H9 (cell line): Measurements from ENCODE around the gene CACFD1. TPM values are rescaled to one million over a fixed set of nuclear protein-coding genes. Genes with fewer than 3 reads are reported as not detected.

Experiments used
- DNase-seq: peaks from one replicate; pipeline ENCODE4 v3.0.0-alpha.2; 2017
- H2AFZ ChIP-seq: one replicate; pipeline ENCODE4 v1.6.1; 2013; ENCODE audit warnings: mild to moderate bottlenecking, low read length, control low read depth, moderate library complexity
- H2AK5ac ChIP-seq: 2 replicates; pipeline ENCODE4 v1.6.1; 2013; ENCODE audit warnings: low read length, control low read depth, mixed read lengths; ENCODE audit not compliant: insufficient read length
- H2BK120ac ChIP-seq: one replicate; pipeline ENCODE4 v1.6.1; 2013; ENCODE audit warnings: low read depth, mild to moderate bottlenecking, low read length, control low read depth, inconsistent platforms; ENCODE audit not compliant: poor library complexity, severe bottlenecking
- H2BK12ac ChIP-seq: 2 replicates; pipeline ENCODE4 v1.6.1; 2013; ENCODE audit warnings: low read length, control low read depth, mixed read lengths, low read depth; ENCODE audit not compliant: insufficient read length
- H2BK15ac ChIP-seq: 2 replicates; pipeline ENCODE4 v1.6.1; 2013; ENCODE audit warnings: low read depth, low read length, control low read depth
- H2BK20ac ChIP-seq: one replicate; pipeline ENCODE4 v1.6.1; 2013; ENCODE audit warnings: low read depth, mild to moderate bottlenecking, low read length, control low read depth, inconsistent platforms; ENCODE audit not compliant: poor library complexity, severe bottlenecking
- H2BK5ac ChIP-seq: 2 replicates; pipeline ENCODE4 v1.6.1; 2013; ENCODE audit warnings: low read length, control low read depth, mixed read lengths; ENCODE audit not compliant: insufficient read length
- H3K14ac ChIP-seq: 2 replicates; pipeline ENCODE4 v1.6.1; 2013; ENCODE audit warnings: low read length, control low read depth; ENCODE audit not compliant: insufficient read depth
- H3K18ac ChIP-seq: 2 replicates; pipeline ENCODE4 v1.6.1; 2013; ENCODE audit warnings: low read depth, mild to moderate bottlenecking, mixed read lengths, low read length, control low read depth; ENCODE audit not compliant: insufficient read length
- H3K23ac ChIP-seq: 2 replicates; pipeline ENCODE4 v1.6.1; 2013; ENCODE audit warnings: low read length, control low read depth, mixed read lengths, low read depth; ENCODE audit not compliant: insufficient read length
- H3K23me2 ChIP-seq: 2 replicates; pipeline ENCODE4 v1.6.1; 2013; ENCODE audit warnings: low read depth, mild to moderate bottlenecking, mixed read lengths, low read length, control low read depth; ENCODE audit not compliant: insufficient read length, poor library complexity, severe bottlenecking
- H3K27ac ChIP-seq: 2 replicates; pipeline ENCODE4 v1.5.1; 2013; ENCODE audit warnings: low read length, control low read depth, mixed read lengths, low read depth; ENCODE audit not compliant: insufficient read length
- H3K27me3 ChIP-seq: 2 replicates; pipeline ENCODE4 v1.6.1; 2013; ENCODE audit warnings: low read length, control low read depth, inconsistent platforms; ENCODE audit not compliant: insufficient read depth
- H3K4ac ChIP-seq: 2 replicates; pipeline ENCODE4 v1.6.1; 2013; ENCODE audit warnings: low read depth, mild to moderate bottlenecking, control low read depth, inconsistent platforms, low read length, moderate library complexity
- H3K4me1 ChIP-seq: 2 replicates; pipeline ENCODE4 v1.6.1; 2013; ENCODE audit warnings: low read length, control low read depth, inconsistent platforms; ENCODE audit not compliant: insufficient read depth
- H3K4me2 ChIP-seq: 2 replicates; pipeline ENCODE4 v1.6.1; 2013; ENCODE audit warnings: low read length, control low read depth, mixed read lengths; ENCODE audit not compliant: insufficient read length, insufficient read depth
- H3K56ac ChIP-seq: 2 replicates; pipeline ENCODE4 v1.6.1; 2013; ENCODE audit warnings: low read depth, mild to moderate bottlenecking, mixed read lengths, low read length, control low read depth; ENCODE audit not compliant: insufficient read length
- H3K79me1 ChIP-seq: 2 replicates; pipeline ENCODE4 v1.6.1; 2013; ENCODE audit warnings: low read depth, mild to moderate bottlenecking, moderate library complexity, low read length, control low read depth, inconsistent platforms; ENCODE audit not compliant: insufficient read depth, poor library complexity, severe bottlenecking
- H3K79me2 ChIP-seq: 2 replicates; pipeline ENCODE4 v1.6.1; 2013; ENCODE audit warnings: low read length, control low read depth, inconsistent platforms; ENCODE audit not compliant: insufficient read depth
- H3K9ac ChIP-seq: 2 replicates; pipeline ENCODE4 v1.6.1; 2013; ENCODE audit warnings: low read length, control low read depth, mixed read lengths; ENCODE audit not compliant: insufficient read length; ENCODE audit errors: extremely low read depth
- H3K9me3 ChIP-seq: one replicate; pipeline ENCODE4 v1.6.1; 2013; ENCODE audit warnings: low read depth, low read length, inconsistent platforms; ENCODE audit not compliant: control insufficient read depth
- H3T11ph ChIP-seq: one replicate; pipeline ENCODE4 v1.6.1; 2013; ENCODE audit warnings: mild to moderate bottlenecking, low read length, control low read depth, inconsistent platforms
- H4K20me1 ChIP-seq: one replicate; pipeline ENCODE4 v1.6.1; 2013; ENCODE audit not compliant: control insufficient read depth, insufficient read length, insufficient read depth
- H4K5ac ChIP-seq: 2 replicates; pipeline ENCODE4 v1.6.1; 2013; ENCODE audit warnings: low read depth, mild to moderate bottlenecking, mixed read lengths, low read length, control low read depth; ENCODE audit not compliant: insufficient read length
- H4K8ac ChIP-seq: replicated peaks from 2 replicates; pipeline ENCODE4 v1.6.1; 2013; ENCODE audit warnings: low read length, control low read depth, mixed read lengths, low read depth; ENCODE audit not compliant: insufficient read length
- H4K91ac ChIP-seq: 2 replicates; pipeline ENCODE4 v1.6.1; 2013; ENCODE audit warnings: low read depth, mild to moderate bottlenecking, moderate library complexity, mixed read lengths, low read length, control low read depth; ENCODE audit not compliant: insufficient read length
- H3K27ac Mint-ChIP-seq, 3 experiments: 2 replicates in 2 of 3; 3 replicates in 1 of 3; pipeline ENCODE4 v1.8.0; 2020 to 2021; ENCODE audit warnings: mixed read lengths in 3 of 3, mild to moderate bottlenecking in 1 of 3, moderate library complexity in 1 of 3
- H3K27me3 Mint-ChIP-seq: 2 replicates; pipeline ENCODE4 v1.8.0; 2021; ENCODE audit warnings: low read depth, mild to moderate bottlenecking, moderate library complexity, mixed read lengths
- H3K36me3 Mint-ChIP-seq, 3 experiments: 2 replicates in 2 of 3; 3 replicates in 1 of 3; pipeline ENCODE4 v1.8.0; 2020 to 2021; ENCODE audit warnings: low read depth in 3 of 3, mixed read lengths in 3 of 3; ENCODE audit not compliant: insufficient read depth in 1 of 3
- H3K4me1 Mint-ChIP-seq, 2 experiments: 2 replicates each; pipeline ENCODE4 v1.8.0; 2020; ENCODE audit warnings: mixed read lengths in 2 of 2
- H3K4me3 Mint-ChIP-seq, 2 experiments: 2 replicates in 1 of 2; 3 replicates in 1 of 2; pipeline ENCODE4 v1.8.0; 2020 to 2021; ENCODE audit warnings: mild to moderate bottlenecking in 2 of 2, mixed read lengths in 2 of 2, moderate library complexity in 1 of 2
- H3K9me3 Mint-ChIP-seq, 2 experiments: 2 replicates in 1 of 2; 3 replicates in 1 of 2; pipeline ENCODE4 v1.8.0; 2020; ENCODE audit warnings: mild to moderate bottlenecking in 2 of 2, mixed read lengths in 2 of 2, moderate library complexity in 1 of 2
- WGBS: extraction: QIAGEN DNeasy Blood & Tissue Kit; methylation state at CpG from one replicate; pipeline ENCODE4 v1.1.7; 2013; ENCODE audit warnings: missing lambda C conversion rate, low lambda C conversion rate, mixed read lengths; ENCODE audit not compliant: insufficient read length; ENCODE audit errors: extremely low coverage; 5-methylcytosine and 5-hydroxymethylcytosine counted together
- total RNA-seq: library from RNA; stranded (reverse); gene quantifications from 2 replicates; pipeline ENCODE4 v1.2.1, GENCODE V29; 2021
- TF ChIP-seq, protein P1 (sequence below): fragments of 200-600 bp; sonication (generic); conservative IDR thresholded peaks from 3 replicates; pipeline ENCODE4 v1.8.0; 2021; ENCODE audit warnings: antibody characterized with exemption, mild to moderate bottlenecking

The CACFD1 gene
- total RNA-seq, 1 experiment from 2014 or later: 20.0 TPM

DNA sequence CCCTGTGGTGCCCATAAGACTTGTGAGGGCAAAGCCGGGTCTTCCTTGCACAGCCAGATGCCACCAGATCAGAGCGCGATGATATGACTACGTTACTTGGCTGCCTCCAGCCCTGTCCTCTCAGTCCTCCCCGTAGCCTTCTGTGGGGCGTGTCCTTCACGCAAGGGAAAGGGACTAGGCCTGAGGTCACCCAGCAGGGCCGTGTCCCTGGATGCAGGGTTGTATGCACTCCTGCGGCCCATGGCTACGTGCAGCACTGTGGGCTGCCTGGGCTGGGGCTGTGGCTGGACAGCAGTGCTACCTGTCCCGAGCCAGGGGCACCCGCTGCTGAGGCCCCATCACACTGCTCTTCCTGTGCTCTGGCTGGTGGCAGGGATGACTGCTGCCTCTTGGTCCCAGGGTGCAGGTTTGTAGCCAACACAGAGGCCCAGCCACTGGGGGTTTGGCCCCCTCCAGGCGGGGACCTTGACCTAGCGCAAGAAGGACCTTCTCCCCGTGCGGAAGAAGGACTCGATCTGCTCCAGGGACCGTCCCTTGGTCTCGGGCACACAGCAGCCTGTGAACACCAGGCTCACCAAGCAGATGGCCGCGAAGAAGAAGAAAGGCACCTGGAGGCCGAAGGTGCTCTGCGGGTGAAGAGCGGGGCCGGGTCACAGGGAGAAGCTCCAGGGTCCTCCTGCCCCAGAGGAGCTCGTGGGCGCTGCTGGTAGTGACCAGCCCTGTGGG lies 11.9 kb downstream of the CACFD1 start:
- Histone ChIP-seq H3K9ac (no peak overlapping the region), H3K79me1 (no peaks in the 10 kb centered on the region), H2BK12ac (no peak overlapping the region), H2AK5ac (no peak overlapping the region), H3K23ac (no peak overlapping the region), H3K27me3 (no peaks in the 10 kb centered on the region), H3K4me1 (no peaks in the 10 kb centered on the region), H2BK120ac (no peak overlapping the region), H3K18ac (no peak overlapping the region), H4K8ac (no peak overlapping the region), H4K20me1 (no peaks in the 10 kb centered on the region), H3K4ac (no peak overlapping the region), H3K9me3 (no peaks in the 10 kb centered on the region), H2BK15ac (no peak overlapping the region), H4K5ac (no peak overlapping the region), H4K91ac (no peak overlapping the region), H3K56ac (no peak overlapping the region), H3K14ac (no peak overlapping the region), H2BK20ac (no peak overlapping the region), H3T11ph (no peak overlapping the region), H3K27ac (no peak overlapping the region), H3K4me2 (no peak overlapping the region), H2AFZ (no peak overlapping the region), H3K23me2 (no peaks in the 10 kb centered on the region), H2BK5ac (no peak overlapping the region), H3K79me2 (no peaks in the 10 kb centered on the region)
- H3K27me3 Mint-ChIP-seq: no peaks in the 10 kb centered on the region
- no peak overlapping the region for H3K4me3 Mint-ChIP-seq
- TF ChIP-seq, protein P1, sequence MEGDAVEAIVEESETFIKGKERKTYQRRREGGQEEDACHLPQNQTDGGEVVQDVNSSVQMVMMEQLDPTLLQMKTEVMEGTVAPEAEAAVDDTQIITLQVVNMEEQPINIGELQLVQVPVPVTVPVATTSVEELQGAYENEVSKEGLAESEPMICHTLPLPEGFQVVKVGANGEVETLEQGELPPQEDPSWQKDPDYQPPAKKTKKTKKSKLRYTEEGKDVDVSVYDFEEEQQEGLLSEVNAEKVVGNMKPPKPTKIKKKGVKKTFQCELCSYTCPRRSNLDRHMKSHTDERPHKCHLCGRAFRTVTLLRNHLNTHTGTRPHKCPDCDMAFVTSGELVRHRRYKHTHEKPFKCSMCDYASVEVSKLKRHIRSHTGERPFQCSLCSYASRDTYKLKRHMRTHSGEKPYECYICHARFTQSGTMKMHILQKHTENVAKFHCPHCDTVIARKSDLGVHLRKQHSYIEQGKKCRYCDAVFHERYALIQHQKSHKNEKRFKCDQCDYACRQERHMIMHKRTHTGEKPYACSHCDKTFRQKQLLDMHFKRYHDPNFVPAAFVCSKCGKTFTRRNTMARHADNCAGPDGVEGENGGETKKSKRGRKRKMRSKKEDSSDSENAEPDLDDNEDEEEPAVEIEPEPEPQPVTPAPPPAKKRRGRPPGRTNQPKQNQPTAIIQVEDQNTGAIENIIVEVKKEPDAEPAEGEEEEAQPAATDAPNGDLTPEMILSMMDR: no peak
- H3K9me3 Mint-ChIP-seq: no peaks in the 10 kb centered on the region
- DNase-seq: no peak
- peak overlapping the region in 2 of 3 experiments; percentile 68 to 91; a peak in 2 of 7 replicates for H3K27ac Mint-ChIP-seq
- no CpG with 5 or more reads among the region's 27 CpGs for WGBS
- H3K36me3 Mint-ChIP-seq: peaks cover 11 to 19% (median 11%) of the 10 kb centered on the region in 3 experiments; a peak in 6 of 7 replicates
- H3K4me1 Mint-ChIP-seq: no peaks in the 10 kb centered on the region
